Measurements from ENCODE around the gene HHAT. TPM values are rescaled to one million over a fixed set of nuclear protein-coding genes. Genes with fewer than 3 reads are reported as not detected.

The HHAT gene
- total RNA-seq, 2 donors from 2014 or later = 16.3 to 19.0 TPM

GRCh38 chr1:210551899-210552298, 223.2 kb downstream of the HHAT start:
- no peaks in the 10 kb centered on the region for H3K9me3 ChIP-seq
- DNase-seq (ENCODE audit: low spot score) = no peak
- WGBS = 97% methylated on average over 5 of the region's 5 CpGs
- no peaks in the 10 kb centered on the region for H3K27me3 ChIP-seq (replicated peaks; ENCODE audit: insufficient read depth)
- no peak overlapping the region for H3K27ac ChIP-seq
- no peak overlapping the region for H3K4me3 ChIP-seq
- no peaks in the 10 kb centered on the region for H3K36me3 ChIP-seq
- TF ChIP-seq POLR2A (IDR thresholded peaks at IDR 0.05) (no peak), POLR2AphosphoS5 (IDR thresholded peaks at IDR 0.05) (no peak), CTCF (IDR thresholded peaks at IDR 0.05) (no peak)
- H3K4me1 ChIP-seq (replicated peaks) = no peaks in the 10 kb centered on the region
- intact Hi-C loops (cut with DNase I) = no loop called here

GRCh38 chr1:210553711-210554110, 225.0 kb downstream of the HHAT start:
- 54% methylated on average over 5 of the region's 5 CpGs for WGBS
- Histone ChIP-seq H3K4me3 (no peak overlapping the region), H3K27me3 (replicated peaks; ENCODE audit: insufficient read depth) (no peaks in the 10 kb centered on the region), H3K36me3 (no peaks in the 10 kb centered on the region), H3K4me1 (replicated peaks) (no peaks in the 10 kb centered on the region), H3K27ac (no peak overlapping the region), H3K9me3 (no peaks in the 10 kb centered on the region)
- TF ChIP-seq POLR2AphosphoS5 (IDR thresholded peaks at IDR 0.05) (no peak), POLR2A (IDR thresholded peaks at IDR 0.05) (no peak), CTCF (IDR thresholded peaks at IDR 0.05) (no peak)
- no peak for DNase-seq (ENCODE audit: low spot score)
- intact Hi-C loops (cut with DNase I) = no loop called here

GRCh38 chr1:210554382-210554781, 225.7 kb downstream of the HHAT start:
- no peaks in the 10 kb centered on the region for H3K4me1 ChIP-seq (replicated peaks)
- H3K27me3 ChIP-seq (replicated peaks; ENCODE audit: insufficient read depth) = no peaks in the 10 kb centered on the region
- H3K27ac ChIP-seq = no peak overlapping the region
- no peak for DNase-seq (ENCODE audit: low spot score)
- no peak overlapping the region for H3K4me3 ChIP-seq
- TF ChIP-seq POLR2A (IDR thresholded peaks at IDR 0.05) (no peak), CTCF (IDR thresholded peaks at IDR 0.05) (no peak), POLR2AphosphoS5 (IDR thresholded peaks at IDR 0.05) (no peak)
- intact Hi-C loops (cut with DNase I) = no loop called here
- 96% methylated on average over 5 of the region's 5 CpGs for WGBS
- no peaks in the 10 kb centered on the region for H3K9me3 ChIP-seq
- H3K36me3 ChIP-seq = no peaks in the 10 kb centered on the region

- Histone ChIP-seq H3K9me3 (no peaks in the 10 kb centered on the region), H3K27me3 (replicated peaks; ENCODE audit: insufficient read depth) (no peaks in the 10 kb centered on the region), H3K27ac (no peak overlapping the region), H3K36me3 (no peaks in the 10 kb centered on the region), H3K4me1 (replicated peaks) (no peaks in the 10 kb centered on the region), H3K4me3 (no peak overlapping the region)
- TF ChIP-seq POLR2AphosphoS5 (IDR thresholded peaks at IDR 0.05) (no peak), CTCF (IDR thresholded peaks at IDR 0.05) (no peak), POLR2A (IDR thresholded peaks at IDR 0.05) (no peak)
- DNase-seq (ENCODE audit: low spot score) = no peak
- WGBS = 94% methylated on average over 1 of the region's 1 CpG
- intact Hi-C loops (cut with DNase I) = no loop called here
Measured at GRCh38 chr1:210556475-210556874, 227.8 kb downstream of the HHAT start.

GRCh38 chr1:210557426-210558077, 228.8 kb downstream of the HHAT start:
- intact Hi-C loops (cut with DNase I) = no loop called here

More at GRCh38 chr1:210557426-210558077, 228.8 kb downstream of the HHAT start:
- Histone ChIP-seq H3K27ac (no peak overlapping the region), H3K4me1 (replicated peaks) (no peaks in the 10 kb centered on the region), H3K27me3 (replicated peaks; ENCODE audit: insufficient read depth) (no peaks in the 10 kb centered on the region), H3K4me3 (no peak overlapping the region), H3K9me3 (no peaks in the 10 kb centered on the region), H3K36me3 (no peaks in the 10 kb centered on the region)
- TF ChIP-seq POLR2A (IDR thresholded peaks at IDR 0.05) (no peak), POLR2AphosphoS5 (IDR thresholded peaks at IDR 0.05) (no peak), CTCF (IDR thresholded peaks at IDR 0.05) (no peak)
- DNase-seq (ENCODE audit: low spot score) = no peak
- WGBS = 90% methylated on average over 7 of the region's 7 CpGs
